Parathyroid adenoma (tissue), 2 donors: ENCODE results near the gene TMEM98.
"Not testable (repeated sequence)": the region's sequence is repeated elsewhere in the genome, so short reads cannot be mapped to it uniquely, and the experiment has no call there.

Experiments used
- H2AFZ ChIP-seq: fragments of 300-600 bp; sonication (generic); one replicate; pipeline ENCODE4 v1.7.0; 2017; ENCODE audit warnings: antibody characterized with exemption, mild to moderate bottlenecking
- H3K27ac ChIP-seq: fragments of 300-600 bp; sonication (generic); one replicate; pipeline ENCODE4 v1.7.0; 2017
- H3K27me3 ChIP-seq: fragments of 300-600 bp; sonication (generic); one replicate; pipeline ENCODE4 v1.7.0; 2017; ENCODE audit warnings: low read length; ENCODE audit not compliant: control insufficient read depth, insufficient read depth
- H3K36me3 ChIP-seq: fragments of 300-600 bp; sonication (generic); one replicate; pipeline ENCODE4 v1.7.0; 2017; ENCODE audit warnings: low read length; ENCODE audit not compliant: control insufficient read depth, insufficient read depth
- H3K4me1 ChIP-seq: fragments of 300-600 bp; sonication (generic); one replicate; pipeline ENCODE4 v1.7.0; 2017; ENCODE audit warnings: control low read depth
- H3K4me2 ChIP-seq: fragments of 300-600 bp; sonication (generic); one replicate; pipeline ENCODE4 v1.7.0; 2017; ENCODE audit warnings: low read length
- H3K4me3 ChIP-seq: fragments of 300-600 bp; sonication (generic); one replicate; pipeline ENCODE4 v1.7.0; 2017; ENCODE audit warnings: low read depth, low read length
- H3K79me2 ChIP-seq: fragments of 300-600 bp; sonication (generic); one replicate; pipeline ENCODE4 v1.7.0; 2017; ENCODE audit warnings: control low read depth
- H3K9ac ChIP-seq: fragments of 300-600 bp; sonication (generic); one replicate; pipeline ENCODE4 v1.7.0; 2017; ENCODE audit warnings: mild to moderate bottlenecking
- H3K9me3 ChIP-seq: fragments of 300-600 bp; sonication (generic); one replicate; pipeline ENCODE4 v1.7.0; 2017; ENCODE audit warnings: low read length; ENCODE audit not compliant: control insufficient read depth
- TF ChIP-seq, protein P1 (sequence below): fragments of 300-600 bp; sonication (generic); IDR thresholded peaks from one replicate; pipeline ENCODE4 v1.7.0; 2017; ENCODE audit warnings: antibody characterized with exemption, mild to moderate bottlenecking
- donor health status: primary hyperparathyroidism.

Gene TMEM98

DNA sequence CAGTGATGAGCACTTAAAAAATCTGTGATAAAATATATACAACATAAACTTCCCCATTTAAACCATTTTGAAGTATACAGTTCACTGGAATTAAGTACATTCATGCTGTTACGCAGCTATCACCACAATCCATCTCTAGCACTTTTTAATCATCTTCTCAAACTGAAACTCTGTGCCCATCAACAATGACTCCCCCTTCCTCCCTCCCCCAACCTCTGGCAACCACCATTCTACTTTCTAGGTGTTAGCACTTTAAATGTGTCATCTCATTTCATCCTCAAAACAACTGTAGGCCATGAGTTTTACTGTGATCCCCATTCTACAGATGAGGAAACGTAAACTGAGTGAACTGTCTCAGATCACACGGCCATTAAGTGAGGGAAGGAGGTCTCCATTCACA is 13.8 kb upstream of the TMEM98 start:
- TF ChIP-seq, protein P1, sequence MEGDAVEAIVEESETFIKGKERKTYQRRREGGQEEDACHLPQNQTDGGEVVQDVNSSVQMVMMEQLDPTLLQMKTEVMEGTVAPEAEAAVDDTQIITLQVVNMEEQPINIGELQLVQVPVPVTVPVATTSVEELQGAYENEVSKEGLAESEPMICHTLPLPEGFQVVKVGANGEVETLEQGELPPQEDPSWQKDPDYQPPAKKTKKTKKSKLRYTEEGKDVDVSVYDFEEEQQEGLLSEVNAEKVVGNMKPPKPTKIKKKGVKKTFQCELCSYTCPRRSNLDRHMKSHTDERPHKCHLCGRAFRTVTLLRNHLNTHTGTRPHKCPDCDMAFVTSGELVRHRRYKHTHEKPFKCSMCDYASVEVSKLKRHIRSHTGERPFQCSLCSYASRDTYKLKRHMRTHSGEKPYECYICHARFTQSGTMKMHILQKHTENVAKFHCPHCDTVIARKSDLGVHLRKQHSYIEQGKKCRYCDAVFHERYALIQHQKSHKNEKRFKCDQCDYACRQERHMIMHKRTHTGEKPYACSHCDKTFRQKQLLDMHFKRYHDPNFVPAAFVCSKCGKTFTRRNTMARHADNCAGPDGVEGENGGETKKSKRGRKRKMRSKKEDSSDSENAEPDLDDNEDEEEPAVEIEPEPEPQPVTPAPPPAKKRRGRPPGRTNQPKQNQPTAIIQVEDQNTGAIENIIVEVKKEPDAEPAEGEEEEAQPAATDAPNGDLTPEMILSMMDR: no peak

DNA sequence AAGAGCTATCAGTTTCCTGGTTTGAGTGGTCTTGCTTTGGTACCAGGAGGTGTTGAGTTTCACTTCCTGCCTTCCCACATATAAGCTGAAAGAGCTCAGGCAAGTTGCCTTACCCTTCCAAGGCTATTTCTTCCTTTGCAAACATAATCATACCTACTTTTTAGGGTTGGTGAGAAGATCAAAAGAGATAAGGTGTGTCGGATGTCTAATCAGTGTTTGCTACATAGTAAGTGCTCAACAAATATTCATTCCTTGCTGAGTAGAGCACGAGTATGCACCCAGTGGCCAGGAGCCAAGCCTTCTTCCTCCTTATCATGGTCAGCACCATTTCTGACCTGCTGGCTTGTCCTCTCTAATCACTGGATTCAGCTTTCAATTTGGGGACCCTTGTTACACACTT is 12.7 kb upstream of the TMEM98 start:
- H3K79me2 ChIP-seq: no peaks in the 10 kb centered on the region
- no peak overlapping the region for H3K4me2 ChIP-seq
- H3K9me3 ChIP-seq: no peaks in the 10 kb centered on the region
- H3K4me1 ChIP-seq: no peaks in the 10 kb centered on the region
- H3K4me3 ChIP-seq: no peak overlapping the region
- no peaks in the 10 kb centered on the region for H3K27me3 ChIP-seq
- TF ChIP-seq, protein P1: no peak
- no peak overlapping the region for H2AFZ ChIP-seq
- H3K9ac ChIP-seq: no peak overlapping the region
- no peaks in the 10 kb centered on the region for H3K36me3 ChIP-seq
- no peak overlapping the region for H3K27ac ChIP-seq

More for the DNA sequence above, 13.8 kb upstream of the TMEM98 start:
- H2AFZ ChIP-seq: no peak overlapping the region
- H3K27ac ChIP-seq: no peak overlapping the region
- H3K79me2 ChIP-seq: no peaks in the 10 kb centered on the region
- no peaks in the 10 kb centered on the region for H3K27me3 ChIP-seq
- no peaks in the 10 kb centered on the region for H3K36me3 ChIP-seq
- no peak overlapping the region for H3K4me3 ChIP-seq
- no peak overlapping the region for H3K4me2 ChIP-seq
- H3K9me3 ChIP-seq: no peaks in the 10 kb centered on the region
- no peak overlapping the region for H3K9ac ChIP-seq
- no peaks in the 10 kb centered on the region for H3K4me1 ChIP-seq

DNA sequence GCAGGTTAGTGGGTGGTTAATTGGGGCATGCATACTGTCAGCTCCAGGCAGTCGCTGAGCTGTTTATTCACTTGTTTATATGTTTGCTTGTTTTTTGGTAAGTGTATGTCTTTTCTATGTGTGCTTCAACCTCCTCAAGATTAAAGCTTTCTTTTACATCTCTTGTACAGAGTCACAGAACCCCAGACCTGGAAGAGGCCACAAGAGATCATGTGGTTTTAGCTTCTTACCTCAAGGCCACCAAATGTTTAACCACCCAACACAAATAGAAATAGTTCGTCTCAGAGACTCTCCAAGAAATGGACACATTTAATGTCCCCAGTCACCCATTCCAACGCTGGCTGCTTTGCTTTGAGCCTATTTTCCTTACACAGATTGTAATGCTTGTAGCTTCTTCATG is 11.8 kb upstream of the TMEM98 start:
- H3K27me3 ChIP-seq: no peaks in the 10 kb centered on the region
- no peak overlapping the region for H3K4me2 ChIP-seq
- no peaks in the 10 kb centered on the region for H3K9me3 ChIP-seq
- H3K4me1 ChIP-seq: no peaks in the 10 kb centered on the region
- no peak overlapping the region for H3K9ac ChIP-seq
- no peak overlapping the region for H3K27ac ChIP-seq
- no peaks in the 10 kb centered on the region for H3K79me2 ChIP-seq
- H3K36me3 ChIP-seq: no peaks in the 10 kb centered on the region
- no peak overlapping the region for H2AFZ ChIP-seq
- H3K4me3 ChIP-seq: no peak overlapping the region
- TF ChIP-seq, protein P1: no peak

DNA sequence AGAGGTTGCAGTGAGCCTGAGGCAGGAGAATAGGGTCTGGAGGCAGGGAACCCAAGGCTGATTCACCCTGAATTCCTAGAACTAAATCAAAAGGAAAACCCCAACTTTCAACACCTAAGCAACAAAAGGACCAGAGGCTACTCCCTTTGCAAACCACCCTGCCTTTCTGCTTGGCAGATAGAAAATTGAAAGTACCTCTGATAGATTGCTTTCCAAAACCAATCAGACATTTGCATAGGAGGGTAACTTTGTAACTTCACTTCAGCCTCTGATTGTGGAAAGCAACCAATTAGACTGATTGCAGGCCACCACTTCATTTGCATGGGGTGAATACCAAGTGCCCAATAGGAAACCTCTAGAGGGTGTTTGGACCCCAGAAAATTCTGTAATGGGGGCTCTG is 10.9 kb upstream of the TMEM98 start:
- Histone ChIP-seq H2AFZ (no peak overlapping the region), H3K27me3 (no peaks in the 10 kb centered on the region), H3K4me3 (no peak overlapping the region), H3K79me2 (no peaks in the 10 kb centered on the region), H3K27ac (no peak overlapping the region), H3K4me1 (no peaks in the 10 kb centered on the region), H3K4me2 (no peak overlapping the region), H3K9me3 (no peaks in the 10 kb centered on the region), H3K9ac (no peak overlapping the region), H3K36me3 (no peaks in the 10 kb centered on the region)
- TF ChIP-seq, protein P1: no peak

DNA sequence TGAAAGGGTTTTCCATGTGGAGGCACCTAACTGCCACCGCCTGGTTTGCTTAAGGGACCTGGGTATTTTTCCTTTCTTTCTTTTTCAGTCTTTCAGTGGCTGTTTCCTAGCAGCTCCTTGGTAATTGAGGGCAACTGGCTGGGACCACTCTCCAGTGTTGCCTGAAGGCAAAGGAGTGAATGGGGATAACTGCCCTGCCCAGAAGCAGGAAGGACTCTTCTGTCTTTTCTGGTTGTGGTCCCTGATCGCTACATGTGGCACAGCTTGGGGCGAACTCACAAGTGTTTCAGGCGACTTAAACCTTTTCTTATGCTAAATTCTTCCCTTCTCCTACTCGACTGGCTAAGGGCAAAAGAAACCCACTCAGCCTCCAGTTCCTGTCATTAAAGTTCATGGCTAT is 10.1 kb upstream of the TMEM98 start:
- Histone ChIP-seq H2AFZ (no peak overlapping the region), H3K79me2 (no peaks in the 10 kb centered on the region), H3K9me3 (no peaks in the 10 kb centered on the region), H3K9ac (no peak overlapping the region), H3K4me3 (no peak overlapping the region), H3K36me3 (no peaks in the 10 kb centered on the region), H3K27me3 (no peaks in the 10 kb centered on the region), H3K4me2 (no peak overlapping the region), H3K4me1 (no peaks in the 10 kb centered on the region), H3K27ac (no peak overlapping the region)
- TF ChIP-seq, protein P1: no peak

DNA sequence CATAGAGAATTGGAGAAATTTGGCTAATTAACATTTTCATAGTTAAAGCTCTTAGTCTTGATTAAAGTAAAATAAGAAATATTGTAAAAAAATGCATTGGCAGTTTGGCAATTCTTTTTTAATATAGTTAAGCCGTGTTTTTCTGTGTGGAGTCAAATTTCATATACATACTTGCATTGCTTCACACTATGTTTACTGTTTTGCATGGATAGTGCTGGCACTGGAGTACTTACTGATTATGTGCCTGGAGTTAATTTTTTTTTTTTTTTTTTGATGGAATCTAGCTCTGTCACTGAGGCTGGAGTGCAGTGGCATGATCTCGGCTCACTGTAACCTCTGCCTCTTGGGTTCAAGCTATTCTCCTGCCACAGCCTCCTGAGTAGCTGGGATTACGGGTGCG is 8.1 kb upstream of the TMEM98 start:
- H3K27me3 ChIP-seq, H3K4me2 ChIP-seq, H2AFZ ChIP-seq, H3K4me3 ChIP-seq, H3K4me1 ChIP-seq, H3K27ac ChIP-seq, H3K9me3 ChIP-seq, H3K36me3 ChIP-seq, H3K79me2 ChIP-seq, H3K9ac ChIP-seq: not testable (repeated sequence)
